ENCODE data around the gene TCF7.

TCF7 gene

GRCh38 chr5:134116286-134116685, 1.8 kb downstream of the TCF7 start:
- H4K91ac ChIP-seq (ENCODE audit: low read depth, low read length): no peak overlapping the region
- no peak overlapping the region for H4K8ac ChIP-seq (ENCODE audit: low read depth, low read length)

GRCh38 chr5:134116789-134117761, 2.6 kb downstream of the TCF7 start:
- H3K23ac ChIP-seq (ENCODE audit: low read length): no peak overlapping the region
- no CpG with 5 or more reads among the region's 12 CpGs for WGBS (ENCODE audit: extremely low coverage, insufficient coverage, insufficient read length)
- no peak overlapping the region for H2BK5ac ChIP-seq (ENCODE audit: low read depth, low read length, poor library complexity)
- H3K9me3 ChIP-seq (ENCODE audit: insufficient read depth, low read depth, low read length): peaks cover 4% of the 10 kb centered on the region
- no peak overlapping the region for H2BK12ac ChIP-seq (ENCODE audit: low read length)
- no peak overlapping the region for H3K18ac ChIP-seq (ENCODE audit: low read length)
- no peak overlapping the region for H3K27ac ChIP-seq (ENCODE audit: low read depth, low read length)
- H3K36me3 ChIP-seq (ENCODE audit: control insufficient read depth in 1 of 2, insufficient read depth in 2 of 2, low read length in 2 of 2): peaks cover 13 to 15% of the 10 kb centered on the region in 2 experiments
- H3K79me1 ChIP-seq (ENCODE audit: low read length): peaks cover 7% of the 10 kb centered on the region
- H3K27me3 ChIP-seq (ENCODE audit: insufficient read depth, low read length): peaks cover 13% of the 10 kb centered on the region
- no peak overlapping the region for H4K91ac ChIP-seq (ENCODE audit: low read depth, low read length)
- no peak overlapping the region for H3K4me2 ChIP-seq (ENCODE audit: low read length)
- no peak overlapping the region for H3K4me3 ChIP-seq (ENCODE audit: low read depth, low read length)
- H4K8ac ChIP-seq (ENCODE audit: low read depth, low read length): no peak overlapping the region
- H3K9ac ChIP-seq (ENCODE audit: low read length): no peak overlapping the region
- no peak overlapping the region for H2BK120ac ChIP-seq (ENCODE audit: insufficient read depth, low read length, poor library complexity)
- H3K14ac ChIP-seq (ENCODE audit: low read length): no peak overlapping the region
- no peak overlapping the region for H2AFZ ChIP-seq (ENCODE audit: insufficient read depth, low read length, poor library complexity)
- H3K4ac ChIP-seq (ENCODE audit: low read depth, low read length): no peak overlapping the region
- peak in 1 of 2 donors; percentile 20 for DNase-seq
- H2AK5ac ChIP-seq (ENCODE audit: low read length): no peak overlapping the region
- peaks cover 2% of the 10 kb centered on the region for H3K79me2 ChIP-seq (ENCODE audit: control insufficient read depth, insufficient read depth, low read length, poor library complexity)
- no peak overlapping the region for H4K12ac ChIP-seq (ENCODE audit: low read depth, low read length)
- peaks cover 10 to 15% of the 10 kb centered on the region in 2 experiments for H3K4me1 ChIP-seq (ENCODE audit: control insufficient read depth in 1 of 2, insufficient read depth in 2 of 2, low read length in 2 of 2)

More at GRCh38 chr5:134116286-134116685, 1.8 kb downstream of the TCF7 start:
- no peak overlapping the region for H2AFZ ChIP-seq (ENCODE audit: insufficient read depth, low read length, poor library complexity)
- no peak overlapping the region for H2AK5ac ChIP-seq (ENCODE audit: low read length)
- peaks cover 2% of the 10 kb centered on the region for H3K79me2 ChIP-seq (ENCODE audit: control insufficient read depth, insufficient read depth, low read length, poor library complexity)
- no peak overlapping the region for H3K9ac ChIP-seq (ENCODE audit: low read length)
- H2BK12ac ChIP-seq (ENCODE audit: low read length): no peak overlapping the region
- peaks cover 12 to 15% of the 10 kb centered on the region in 2 experiments for H3K36me3 ChIP-seq (ENCODE audit: control insufficient read depth in 1 of 2, insufficient read depth in 2 of 2, low read length in 2 of 2)
- no peak overlapping the region for H3K27ac ChIP-seq (ENCODE audit: low read depth, low read length)
- no peak overlapping the region for H3K18ac ChIP-seq (ENCODE audit: low read length)
- no peak overlapping the region for H3K14ac ChIP-seq (ENCODE audit: low read length)
- no peak overlapping the region for H3K4me2 ChIP-seq (ENCODE audit: low read length)
- H4K12ac ChIP-seq (ENCODE audit: low read depth, low read length): no peak overlapping the region
- peaks cover 7% of the 10 kb centered on the region for H3K79me1 ChIP-seq (ENCODE audit: low read length)
- peaks cover 18% of the 10 kb centered on the region for H3K27me3 ChIP-seq (ENCODE audit: insufficient read depth, low read length)
- peaks cover 10 to 15% of the 10 kb centered on the region in 2 experiments for H3K4me1 ChIP-seq (ENCODE audit: control insufficient read depth in 1 of 2, insufficient read depth in 2 of 2, low read length in 2 of 2)
- H2BK120ac ChIP-seq (ENCODE audit: insufficient read depth, low read length, poor library complexity): no peak overlapping the region
- H3K23ac ChIP-seq (ENCODE audit: low read length): no peak overlapping the region
- peaks cover 4% of the 10 kb centered on the region for H3K9me3 ChIP-seq (ENCODE audit: insufficient read depth, low read depth, low read length)
- H3K4me3 ChIP-seq (ENCODE audit: low read depth, low read length): no peak overlapping the region
- H2BK5ac ChIP-seq (ENCODE audit: low read depth, low read length, poor library complexity): no peak overlapping the region
- peak in 1 of 2 donors; percentile 22 for DNase-seq
- no peak overlapping the region for H3K4ac ChIP-seq (ENCODE audit: low read depth, low read length)
- no CpG with 5 or more reads among the region's 10 CpGs for WGBS (ENCODE audit: extremely low coverage, insufficient coverage, insufficient read length)

GRCh38 chr5:134118212-134118835, 3.8 kb downstream of the TCF7 start:
- Histone ChIP-seq H2AFZ (ENCODE audit: insufficient read depth, low read length, poor library complexity) (no peak overlapping the region), H3K79me1 (ENCODE audit: low read length) (peaks cover 7% of the 10 kb centered on the region)

GRCh38 chr5:134119720-134120119, 5.2 kb downstream of the TCF7 start:
- H3K14ac ChIP-seq (ENCODE audit: low read length): no peak overlapping the region
- no peak overlapping the region for H4K12ac ChIP-seq (ENCODE audit: low read depth, low read length)
- no peak overlapping the region for H2AFZ ChIP-seq (ENCODE audit: insufficient read depth, low read length, poor library complexity)
- H2BK5ac ChIP-seq (ENCODE audit: low read depth, low read length, poor library complexity): no peak overlapping the region
- H2BK12ac ChIP-seq (ENCODE audit: low read length): no peak overlapping the region
- H3K79me1 ChIP-seq (ENCODE audit: low read length): peaks cover 4% of the 10 kb centered on the region
- H3K4me2 ChIP-seq (ENCODE audit: low read length): no peak overlapping the region
- peaks cover 4 to 5% of the 10 kb centered on the region in 2 experiments for H3K4me1 ChIP-seq (ENCODE audit: control insufficient read depth in 1 of 2, insufficient read depth in 2 of 2, low read length in 2 of 2)
- H3K4ac ChIP-seq (ENCODE audit: low read depth, low read length): no peak overlapping the region
- no peak overlapping the region for H3K9ac ChIP-seq (ENCODE audit: low read length)
- no peak overlapping the region for H3K27ac ChIP-seq (ENCODE audit: low read depth, low read length)
- H2BK120ac ChIP-seq (ENCODE audit: insufficient read depth, low read length, poor library complexity): no peak overlapping the region
- no peak overlapping the region for H4K91ac ChIP-seq (ENCODE audit: low read depth, low read length)
- no peak overlapping the region for H2AK5ac ChIP-seq (ENCODE audit: low read length)
- no peaks in the 10 kb centered on the region for H3K27me3 ChIP-seq (ENCODE audit: insufficient read depth, low read length)
- no peak overlapping the region for H4K8ac ChIP-seq (ENCODE audit: low read depth, low read length)
- no CpG with 5 or more reads among the region's 12 CpGs for WGBS (ENCODE audit: extremely low coverage, insufficient coverage, insufficient read length)
- H3K18ac ChIP-seq (ENCODE audit: low read length): no peak overlapping the region
- H3K4me3 ChIP-seq (ENCODE audit: low read depth, low read length): no peak overlapping the region
- H3K79me2 ChIP-seq (ENCODE audit: control insufficient read depth, insufficient read depth, low read length, poor library complexity): peaks cover 2% of the 10 kb centered on the region
- no peaks in the 10 kb centered on the region for H3K9me3 ChIP-seq (ENCODE audit: insufficient read depth, low read depth, low read length)
- DNase-seq: no peak
- H3K36me3 ChIP-seq (ENCODE audit: control insufficient read depth in 1 of 2, insufficient read depth in 2 of 2, low read length in 2 of 2): peaks cover 15 to 17% of the 10 kb centered on the region in 2 experiments
- no peak overlapping the region for H3K23ac ChIP-seq (ENCODE audit: low read length)

More at GRCh38 chr5:134118212-134118835, 3.8 kb downstream of the TCF7 start:
- Histone ChIP-seq H4K91ac (ENCODE audit: low read depth, low read length) (no peak overlapping the region), H3K14ac (ENCODE audit: low read length) (no peak overlapping the region), H3K4me3 (ENCODE audit: low read depth, low read length) (no peak overlapping the region), H3K9ac (ENCODE audit: low read length) (no peak overlapping the region), H3K4me2 (ENCODE audit: low read length) (no peak overlapping the region), H3K27me3 (ENCODE audit: insufficient read depth, low read length) (peaks cover 8% of the 10 kb centered on the region), H3K4me1 (ENCODE audit: control insufficient read depth in 1 of 2, insufficient read depth in 2 of 2, low read length in 2 of 2) (peaks cover 10 to 15% of the 10 kb centered on the region in 2 experiments), H2BK120ac (ENCODE audit: insufficient read depth, low read length, poor library complexity) (no peak overlapping the region), H3K79me2 (ENCODE audit: control insufficient read depth, insufficient read depth, low read length, poor library complexity) (peaks cover 2% of the 10 kb centered on the region), H3K27ac (ENCODE audit: low read depth, low read length) (no peak overlapping the region), H3K23ac (ENCODE audit: low read length) (no peak overlapping the region), H2BK5ac (ENCODE audit: low read depth, low read length, poor library complexity) (no peak overlapping the region), H3K9me3 (ENCODE audit: insufficient read depth, low read depth, low read length) (peaks cover 4% of the 10 kb centered on the region), H3K36me3 (ENCODE audit: control insufficient read depth in 1 of 2, insufficient read depth in 2 of 2, low read length in 2 of 2) (peaks cover 15 to 17% of the 10 kb centered on the region in 2 experiments), H2BK12ac (ENCODE audit: low read length) (no peak overlapping the region), H3K4ac (ENCODE audit: low read depth, low read length) (no peak overlapping the region), H3K18ac (ENCODE audit: low read length) (no peak overlapping the region), H4K12ac (ENCODE audit: low read depth, low read length) (no peak overlapping the region), H2AK5ac (ENCODE audit: low read length) (no peak overlapping the region), H4K8ac (ENCODE audit: low read depth, low read length) (no peak overlapping the region)
- DNase-seq: no peak
- no CpG with 5 or more reads among the region's 4 CpGs for WGBS (ENCODE audit: extremely low coverage, insufficient coverage, insufficient read length)

All from trophoblast cell (in vitro differentiated cells and primary cell).